HS-27A (cell line): ENCODE data around the gene WHRN.

Experiments used
- DNase-seq: peaks from one replicate; pipeline ENCODE4 v3.0.0-alpha.2; 2012; ENCODE audit warnings: low read depth, missing footprints

WHRN gene

GRCh38 chr9:114470581-114470980 is 34.7 kb downstream of the WHRN start:
- no peak for DNase-seq

- DNase-seq, result no peak
These were observed 35.2 kb downstream of the WHRN start for GRCh38 chr9:114470121-114470520.

- no peak for DNase-seq
These were observed 36.0 kb downstream of the WHRN start for GRCh38 chr9:114469091-114469853.

GRCh38 chr9:114467910-114468309 is 37.4 kb downstream of the WHRN start:
- no peak for DNase-seq

- DNase-seq, result no peak
These were observed 38.0 kb downstream of the WHRN start for GRCh38 chr9:114467226-114467750.

GRCh38 chr9:114465906-114466900 is 39.1 kb downstream of the WHRN start:
- DNase-seq, result no peak

GRCh38 chr9:114465417-114465816 is 39.9 kb downstream of the WHRN start:
- DNase-seq, result no peak

GRCh38 chr9:114464281-114465051 is 40.8 kb downstream of the WHRN start:
- DNase-seq, result no peak

- DNase-seq, result no peak
These were observed 42.5 kb downstream of the WHRN start for GRCh38 chr9:114462791-114463190.

GRCh38 chr9:114461468-114461867 is 43.8 kb downstream of the WHRN start:
- DNase-seq, result no peak

- no peak for DNase-seq
These were observed 44.6 kb downstream of the WHRN start for GRCh38 chr9:114460513-114461199.

GRCh38 chr9:114459464-114459863 is 45.8 kb downstream of the WHRN start:
- DNase-seq, result no peak

- no peak for DNase-seq
These were observed 48.3 kb downstream of the WHRN start for GRCh38 chr9:114456929-114457328.

GRCh38 chr9:114454652-114455051 is 50.6 kb downstream of the WHRN start:
- DNase-seq, result no peak

GRCh38 chr9:114452219-114453165 is 52.8 kb downstream of the WHRN start:
- DNase-seq, result no peak

- no peak for DNase-seq
These were observed 53.6 kb downstream of the WHRN start for GRCh38 chr9:114451707-114452031.

GRCh38 chr9:114450833-114451706 is 54.2 kb downstream of the WHRN start:
- DNase-seq, result no peak

- no peak for DNase-seq
These were observed 55.1 kb downstream of the WHRN start for GRCh38 chr9:114450181-114450580.

- DNase-seq, result no peak
These were observed 56.0 kb downstream of the WHRN start for GRCh38 chr9:114449236-114449635.
